ENCODE measurements around the gene KCNJ12. TPM values are rescaled to one million over a fixed set of nuclear protein-coding genes. Genes with fewer than 3 reads are reported as not detected.
"Not testable (repeated sequence)": the region's sequence is repeated elsewhere in the genome, so short reads cannot be mapped to it uniquely, and the experiment has no call there.

Gene KCNJ12
- 5.8 TPM for total RNA-seq (2021; ENCODE audit: unreplicated experiment)
- 4.2 and 5.1 TPM in 2 replicates for polyA plus RNA-seq (2012)
- Bru-seq, nascent RNA, result percentile 41 among the genes with signal in this experiment
- BruChase-seq, experiment 1, labeled RNA remaining after a 6-hour chase, result percentile 34 among the genes with signal in this experiment
- BruChase-seq, experiment 2, labeled RNA remaining after a 2-hour chase, result percentile 45 among the genes with signal in this experiment
- long read RNA-seq, full-length matches to known transcripts, result 8 of 12 reads
- long read RNA-seq, partial matches to known transcripts, result 2 of 12 reads
- long read RNA-seq, other reads (novel, unspliced or antisense), result 2 of 12 reads

GRCh38 chr17:21376081-21376758 is at the start of gene KCNJ12:
Gene KCNJ12, plus strand, starts transcription at chr17:21376357. Its CDS starts 38,986 bp downstream, at chr17:21415343.
- H3K4me3 ChIP-seq (replicated peaks in 1 of 2; ENCODE audit: low read depth in 1 of 2, low read length in 2 of 2), result peak within 1 kb of the TSS; percentile 44 to 67
- H3K9me2 ChIP-seq (ENCODE audit: insufficient read depth), result no peaks in the 10 kb centered on the region
- H3K9ac ChIP-seq (ENCODE audit: low read length), result peak within 1 kb of the TSS; percentile 66
- no peaks in the 10 kb centered on the region for H3K79me2 ChIP-seq (ENCODE audit: insufficient read depth, low read length)
- intact Hi-C loops (cut with micrococcal nuclease), result no loop called here
- ChIA-PET POLR2A (no interaction called here), RAD21 (ENCODE audit: low non-redundant PET in 1 of 2, low total read pairs in 2 of 2, uncharacterized antibody in 2 of 2, unreplicated experiment in 2 of 2) (no interaction called here), CTCF (no interaction called here)
- no peaks in the 10 kb centered on the region for H3K36me3 ChIP-seq (ENCODE audit: control insufficient read depth in 1 of 2, insufficient read depth in 2 of 2, low read length in 2 of 2)
- BruUV-seq (replicated peaks), result no TSS peak
- no peaks in the 10 kb centered on the region for H3K9me3 ChIP-seq (ENCODE audit: control insufficient read depth in 1 of 2, insufficient read depth in 1 of 2, low read depth in 1 of 2, low read length in 2 of 2)
- H3K27me3 ChIP-seq (ENCODE audit: insufficient read depth, low read length), result no peaks in the 10 kb centered on the region
- no peaks in the 10 kb centered on the region for H4K20me1 ChIP-seq (ENCODE audit: insufficient read depth)
- DNase-seq (ENCODE audit: low read depth, low spot score) (no peak), ATAC-seq (peak; percentile 81)
- H3K27ac ChIP-seq (ENCODE audit: low read depth, low read length), result peak within 1 kb of the TSS; percentile 67
- H3K4me1 ChIP-seq (ENCODE audit: control insufficient read depth in 1 of 2, insufficient read depth in 2 of 2, low read length in 2 of 2), result peaks cover 7 to 28% of the 10 kb centered on the region in 2 experiments; a peak in 2 of 4 replicates
- TF ChIP-seq MAX (IDR thresholded peaks at IDR 0.05), result peak; percentile 68
- peak; percentile 83; the same call in 1 of the 2 replicates for TF ChIP-seq ZFX (IDR thresholded peaks at IDR 0.05)
- no peak for TF ChIP-seq EZH2 (IDR thresholded peaks at IDR 0.05)
- TF ChIP-seq POLR2AphosphoS5 (IDR thresholded peaks at IDR 0.05; ENCODE audit: low read depth, low read length), result 0 out of 2 replicates have a peak, but pooled peaks have one; percentile 32
- TF ChIP-seq TCF7L2 (IDR thresholded peaks at IDR 0.05; ENCODE audit: borderline replicate concordance, extremely low read depth, insufficient read depth, insufficient read length), result peak; percentile 25
- no peak for TF ChIP-seq CBX3 (IDR thresholded peaks at IDR 0.05; ENCODE audit: low read depth)
- H3K4me2 ChIP-seq (ENCODE audit: low read length), result peak within 1 kb of the TSS; percentile 94
- peak within 1 kb of the TSS; percentile 9 for H2AFZ ChIP-seq (ENCODE audit: low read depth, low read length, poor library complexity, severe bottlenecking)

GRCh38 chr17:21327921-21328320 is 48.2 kb upstream of the KCNJ12 start:
- CTCF ChIA-PET; RAD21 ChIA-PET (ENCODE audit: low non-redundant PET in 1 of 2, low total read pairs in 2 of 2, uncharacterized antibody in 2 of 2, unreplicated experiment in 2 of 2); intact Hi-C loops (cut with micrococcal nuclease): not testable (repeated sequence)

GRCh38 chr17:21328778-21329177 is 47.4 kb upstream of the KCNJ12 start:
- intact Hi-C loops (cut with micrococcal nuclease); H3K4me1 ChIP-seq (ENCODE audit: control insufficient read depth in 1 of 2, insufficient read depth in 2 of 2, low read length in 2 of 2); H3K9me2 ChIP-seq (ENCODE audit: insufficient read depth); BruUV-seq (replicated peaks); H3K36me3 ChIP-seq (ENCODE audit: control insufficient read depth in 1 of 2, insufficient read depth in 2 of 2, low read length in 2 of 2); H3K4me2 ChIP-seq (ENCODE audit: low read length); DNase-seq (ENCODE audit: low read depth, low spot score); H4K20me1 ChIP-seq (ENCODE audit: insufficient read depth); H3K4me3 ChIP-seq (replicated peaks in 1 of 2; ENCODE audit: low read depth in 1 of 2, low read length in 2 of 2); H3K9ac ChIP-seq (ENCODE audit: low read length); H3K27ac ChIP-seq (ENCODE audit: low read depth, low read length); RAD21 ChIA-PET (ENCODE audit: low non-redundant PET in 1 of 2, low total read pairs in 2 of 2, uncharacterized antibody in 2 of 2, unreplicated experiment in 2 of 2); ATAC-seq; H2AFZ ChIP-seq (ENCODE audit: low read depth, low read length, poor library complexity, severe bottlenecking); H3K79me2 ChIP-seq (ENCODE audit: insufficient read depth, low read length); CTCF ChIA-PET; H3K27me3 ChIP-seq (ENCODE audit: insufficient read depth, low read length); POLR2A ChIA-PET; H3K9me3 ChIP-seq (ENCODE audit: control insufficient read depth in 1 of 2, insufficient read depth in 1 of 2, low read depth in 1 of 2, low read length in 2 of 2): not testable (repeated sequence)

More at GRCh38 chr17:21327921-21328320, 48.2 kb upstream of the KCNJ12 start:
- H3K79me2 ChIP-seq (ENCODE audit: insufficient read depth, low read length); POLR2A ChIA-PET; H3K27me3 ChIP-seq (ENCODE audit: insufficient read depth, low read length); H4K20me1 ChIP-seq (ENCODE audit: insufficient read depth); H3K36me3 ChIP-seq (ENCODE audit: control insufficient read depth in 1 of 2, insufficient read depth in 2 of 2, low read length in 2 of 2); H3K27ac ChIP-seq (ENCODE audit: low read depth, low read length); H3K9me3 ChIP-seq (ENCODE audit: control insufficient read depth in 1 of 2, insufficient read depth in 1 of 2, low read depth in 1 of 2, low read length in 2 of 2); BruUV-seq (replicated peaks); H2AFZ ChIP-seq (ENCODE audit: low read depth, low read length, poor library complexity, severe bottlenecking); DNase-seq (ENCODE audit: low read depth, low spot score); ATAC-seq; H3K4me2 ChIP-seq (ENCODE audit: low read length); H3K9ac ChIP-seq (ENCODE audit: low read length); H3K9me2 ChIP-seq (ENCODE audit: insufficient read depth); H3K4me1 ChIP-seq (ENCODE audit: control insufficient read depth in 1 of 2, insufficient read depth in 2 of 2, low read length in 2 of 2); H3K4me3 ChIP-seq (replicated peaks in 1 of 2; ENCODE audit: low read depth in 1 of 2, low read length in 2 of 2): not testable (repeated sequence)

Measured in HCT116 (cell line).